C4-2B (cell line): ENCODE results near the gene TMCC1.
"Not testable (repeated sequence)": the region's sequence is repeated elsewhere in the genome, so short reads cannot be mapped to it uniquely, and the experiment has no call there.

Experiments used
- H3K27ac ChIP-seq: fragments of 450-650 bp; 2 replicates; pipeline ENCODE4 v1.5.1; 2017
- ZFX ChIP-seq: fragments of 450-650 bp; IDR thresholded peaks from 2 replicates; pipeline ENCODE4 v1.6.1; 2017
- TF ChIP-seq, protein P1 (sequence below): fragments of 450-650 bp; conservative IDR thresholded peaks from 2 replicates; pipeline ENCODE4 v1.5.1; 2017; ENCODE audit warnings: mild to moderate bottlenecking

The TMCC1 gene

DNA sequence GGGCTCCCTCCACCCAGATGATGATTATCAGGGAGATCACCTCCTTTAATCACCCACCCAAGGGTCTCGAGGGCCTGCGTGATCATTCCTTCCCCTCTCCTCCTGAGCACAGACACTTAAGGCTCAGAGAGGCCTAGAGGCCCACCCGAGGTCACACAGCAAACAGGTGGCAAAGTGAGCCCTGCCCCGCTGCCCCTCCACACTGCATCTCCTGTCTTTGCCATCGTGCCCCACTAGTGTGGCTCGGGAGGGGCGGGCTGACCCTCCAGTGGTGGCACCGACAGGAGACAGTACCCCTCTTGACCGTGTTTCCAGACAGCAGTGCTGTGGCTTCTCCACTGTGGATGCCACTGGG lies 282.1 kb downstream of the TMCC1 start:
- no peak overlapping the region for H3K27ac ChIP-seq
- TF ChIP-seq, protein P1, sequence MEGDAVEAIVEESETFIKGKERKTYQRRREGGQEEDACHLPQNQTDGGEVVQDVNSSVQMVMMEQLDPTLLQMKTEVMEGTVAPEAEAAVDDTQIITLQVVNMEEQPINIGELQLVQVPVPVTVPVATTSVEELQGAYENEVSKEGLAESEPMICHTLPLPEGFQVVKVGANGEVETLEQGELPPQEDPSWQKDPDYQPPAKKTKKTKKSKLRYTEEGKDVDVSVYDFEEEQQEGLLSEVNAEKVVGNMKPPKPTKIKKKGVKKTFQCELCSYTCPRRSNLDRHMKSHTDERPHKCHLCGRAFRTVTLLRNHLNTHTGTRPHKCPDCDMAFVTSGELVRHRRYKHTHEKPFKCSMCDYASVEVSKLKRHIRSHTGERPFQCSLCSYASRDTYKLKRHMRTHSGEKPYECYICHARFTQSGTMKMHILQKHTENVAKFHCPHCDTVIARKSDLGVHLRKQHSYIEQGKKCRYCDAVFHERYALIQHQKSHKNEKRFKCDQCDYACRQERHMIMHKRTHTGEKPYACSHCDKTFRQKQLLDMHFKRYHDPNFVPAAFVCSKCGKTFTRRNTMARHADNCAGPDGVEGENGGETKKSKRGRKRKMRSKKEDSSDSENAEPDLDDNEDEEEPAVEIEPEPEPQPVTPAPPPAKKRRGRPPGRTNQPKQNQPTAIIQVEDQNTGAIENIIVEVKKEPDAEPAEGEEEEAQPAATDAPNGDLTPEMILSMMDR, result no peak
- TF ChIP-seq ZFX, result no peak

DNA sequence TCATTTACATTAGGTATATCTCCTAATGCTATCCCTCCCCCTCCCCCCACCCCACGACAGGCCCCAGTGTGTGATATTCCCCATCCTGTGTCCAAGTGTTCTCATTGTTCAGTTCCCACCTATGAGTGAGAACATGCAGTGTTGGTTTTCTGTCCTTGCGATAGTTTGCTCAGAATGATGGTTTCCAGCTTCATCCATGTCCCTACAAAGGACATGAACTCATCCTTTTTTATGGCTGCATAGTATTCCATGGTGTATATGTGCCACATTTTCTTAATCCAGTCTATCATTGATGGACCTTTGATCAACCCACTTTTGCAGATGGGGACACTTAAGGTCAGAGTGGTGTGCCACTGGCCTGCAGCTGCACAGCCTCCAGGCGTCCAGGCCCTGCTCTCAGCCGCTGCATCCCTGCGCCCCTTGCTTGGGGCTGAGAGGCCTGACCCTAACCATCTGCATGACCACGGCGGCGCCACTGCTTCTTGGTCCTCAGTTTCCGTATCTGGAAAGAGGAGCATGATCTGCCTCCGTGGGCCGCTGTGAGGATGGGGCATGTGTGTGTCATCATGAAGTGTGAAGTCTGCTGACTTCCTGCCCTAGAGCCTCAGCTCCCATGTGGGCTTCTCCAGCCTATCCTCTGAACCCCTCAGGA lies 282.6 kb downstream of the TMCC1 start:
- H3K27ac ChIP-seq, result not testable (repeated sequence)

DNA sequence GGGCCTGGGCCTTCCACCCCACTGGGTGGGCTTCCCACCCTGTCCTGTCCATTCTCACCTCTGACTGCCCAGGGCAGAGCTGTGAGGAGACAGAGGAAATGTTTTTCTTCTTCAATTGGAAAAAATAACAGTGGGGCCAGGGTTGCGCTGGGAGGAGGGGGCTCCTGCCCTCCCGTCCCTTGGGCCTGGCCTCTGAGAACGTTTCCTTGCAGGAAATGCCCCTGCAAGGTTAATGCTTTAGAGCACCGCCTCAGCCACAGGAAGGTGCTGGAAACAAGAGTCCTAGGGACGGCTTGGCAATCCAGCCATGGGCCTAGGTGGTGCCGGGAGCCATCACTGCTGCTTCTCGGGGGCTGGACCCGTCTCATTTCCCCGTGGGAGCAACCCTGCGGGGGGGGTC lies 283.2 kb downstream of the TMCC1 start:
- no peak overlapping the region for H3K27ac ChIP-seq

DNA sequence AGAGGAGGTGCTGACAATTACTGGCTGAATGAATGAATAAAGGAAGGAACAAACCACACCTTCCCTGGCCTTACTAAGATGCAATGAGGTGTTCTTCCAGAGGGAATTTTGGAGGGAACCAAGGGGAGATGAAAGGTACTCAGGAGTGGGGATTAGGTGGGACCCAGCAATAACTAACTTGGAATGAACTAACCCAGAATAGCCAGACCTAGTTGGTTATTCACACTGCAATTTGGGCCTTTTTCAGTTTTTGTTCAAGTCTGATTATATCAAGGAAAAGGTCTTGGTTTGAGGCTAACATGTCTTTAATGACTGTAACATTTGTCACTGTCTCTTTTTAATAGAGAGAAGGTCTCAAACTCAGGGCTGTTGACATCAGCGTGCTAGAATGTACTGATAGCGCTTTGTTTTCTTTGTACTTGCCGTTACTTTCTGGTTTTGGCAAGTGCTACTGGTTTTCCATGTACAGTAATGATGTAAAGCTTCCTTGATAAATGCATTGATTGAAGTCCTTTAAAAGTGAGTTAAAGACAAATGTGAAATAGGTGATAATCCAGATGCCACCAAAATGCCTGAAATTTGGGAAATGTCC lies 283.8 kb downstream of the TMCC1 start:
- no peak overlapping the region for H3K27ac ChIP-seq
- no peak for TF ChIP-seq ZFX
- TF ChIP-seq, protein P1, result no peak

More for the DNA sequence above, 283.2 kb downstream of the TMCC1 start:
- TF ChIP-seq, protein P1, result no peak
- no peak; the same call in 1 of the 2 replicates for TF ChIP-seq ZFX

DNA sequence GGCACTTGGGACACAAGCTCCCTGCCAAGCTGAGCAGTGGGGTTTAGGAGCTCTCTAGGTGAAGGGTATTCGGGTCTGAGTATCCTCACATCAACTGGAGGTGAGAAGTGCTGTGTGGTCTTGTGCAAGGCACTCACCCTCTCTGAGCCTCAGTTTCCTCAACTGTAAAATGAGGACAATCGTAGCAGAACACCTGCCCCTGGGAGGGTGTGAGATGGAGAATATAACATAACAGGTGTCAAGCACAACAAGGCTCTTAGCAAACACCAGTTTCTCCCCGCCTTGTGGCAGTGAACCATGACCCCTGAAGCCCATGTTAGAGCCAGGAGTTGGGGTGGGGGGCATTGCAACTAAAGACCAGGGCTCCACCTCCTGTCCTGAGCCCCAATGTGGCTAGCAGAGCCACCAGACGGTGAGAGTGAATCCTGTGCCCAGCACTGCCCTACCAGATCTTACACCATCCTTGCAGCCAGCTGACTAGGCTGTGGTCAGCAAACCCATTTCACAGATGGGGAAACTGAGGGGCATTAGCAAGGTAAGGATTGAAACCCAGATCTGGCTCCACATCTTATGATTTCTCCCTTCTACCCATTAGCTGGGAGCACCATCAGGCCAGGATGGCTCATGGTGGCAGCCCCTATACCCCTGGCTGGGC lies 284.4 kb downstream of the TMCC1 start:
- no peak overlapping the region for H3K27ac ChIP-seq
- no peak for TF ChIP-seq ZFX
- TF ChIP-seq, protein P1, result no peak

DNA sequence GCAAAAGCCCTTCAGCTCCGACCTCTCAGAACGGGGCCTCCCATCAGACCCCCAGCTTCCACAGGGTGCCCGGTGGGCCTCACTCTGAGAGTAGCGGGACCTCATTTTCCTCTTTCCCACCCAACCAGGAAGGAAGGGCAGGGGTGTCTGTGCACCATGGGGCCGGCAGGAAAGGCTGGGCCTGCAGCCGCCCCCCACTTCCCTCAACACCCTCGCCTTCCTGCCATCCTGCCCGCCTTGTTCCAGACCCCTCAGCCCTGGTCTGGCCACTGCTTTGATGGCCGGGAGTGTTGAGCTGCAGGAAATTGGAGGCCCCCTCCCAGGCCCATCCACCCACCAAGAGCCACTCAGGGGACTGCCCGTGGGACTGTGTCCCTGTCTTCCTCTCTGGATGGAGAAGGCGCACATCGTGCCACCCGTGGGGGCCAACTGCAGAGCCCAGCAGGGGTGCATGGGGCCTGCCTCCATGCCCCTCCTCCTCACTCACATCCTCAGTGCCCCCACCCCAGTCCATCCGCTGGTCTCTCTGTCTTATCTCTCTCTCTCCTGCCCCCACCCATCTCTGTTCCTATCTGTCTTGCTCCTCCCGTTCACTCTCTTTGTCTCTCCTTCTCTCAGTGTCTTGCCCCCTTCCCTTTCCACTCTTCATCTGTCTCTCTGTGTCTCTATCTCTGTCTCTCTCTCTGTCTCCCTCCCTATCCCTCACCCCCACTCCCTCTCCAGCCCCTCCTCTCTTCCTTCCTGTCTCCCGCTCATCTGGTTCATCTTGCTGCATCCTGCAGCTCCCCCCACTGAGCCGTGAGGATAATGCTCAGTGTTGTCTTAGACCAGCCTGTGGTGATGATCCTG lies 285.2 kb downstream of the TMCC1 start:
- TF ChIP-seq, protein P1, result no peak
- no peak for TF ChIP-seq ZFX
- no peak overlapping the region for H3K27ac ChIP-seq

DNA sequence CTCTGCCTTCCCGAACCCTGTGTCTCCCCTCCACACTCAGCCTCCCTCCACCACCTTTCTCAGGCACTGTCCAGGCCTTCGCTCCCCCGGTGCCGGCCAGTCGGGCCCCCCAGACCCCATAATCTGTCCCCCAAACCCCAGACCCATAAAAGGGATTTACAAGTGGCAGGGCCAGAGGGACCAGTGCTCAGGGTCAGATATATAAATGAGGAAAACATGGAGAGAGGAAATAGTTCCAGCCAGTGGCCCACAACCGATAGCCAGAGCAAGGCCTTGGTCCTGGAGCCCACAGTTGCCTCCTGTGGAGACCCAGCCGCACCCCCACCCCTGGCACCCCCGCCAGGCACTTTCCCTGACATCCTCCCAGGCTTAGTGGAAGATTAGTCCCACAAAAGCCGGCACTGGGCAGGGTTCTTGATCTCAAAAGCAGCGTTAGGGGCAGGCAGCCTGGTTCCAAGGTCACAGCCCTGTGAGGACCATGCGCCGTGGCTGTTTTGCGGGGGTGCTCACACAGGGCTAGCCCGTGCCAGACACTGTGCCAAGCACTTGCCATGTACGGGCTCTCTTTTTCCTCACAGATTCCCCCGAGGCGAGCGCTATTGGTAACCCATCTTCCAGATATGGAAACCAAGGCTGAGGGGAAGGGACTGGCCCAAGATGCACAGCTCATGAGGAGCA lies 286.0 kb downstream of the TMCC1 start:
- H3K27ac ChIP-seq, result no peak overlapping the region
- TF ChIP-seq, protein P1, result no peak
- TF ChIP-seq ZFX, result no peak
